HG02610 (cell line): Measurements from ENCODE around the gene EIF4EBP2.

Source experiments
- ATAC-seq: cut with Tn5 transposase; IDR thresholded peaks from one replicate; pipeline ENCODE4 v1.9.1; 2021; ENCODE audit warnings: mild to moderate bottlenecking, moderate library complexity; ENCODE audit not compliant: unreplicated experiment

The EIF4EBP2 gene, protein sequence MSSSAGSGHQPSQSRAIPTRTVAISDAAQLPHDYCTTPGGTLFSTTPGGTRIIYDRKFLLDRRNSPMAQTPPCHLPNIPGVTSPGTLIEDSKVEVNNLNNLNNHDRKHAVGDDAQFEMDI

DNA sequence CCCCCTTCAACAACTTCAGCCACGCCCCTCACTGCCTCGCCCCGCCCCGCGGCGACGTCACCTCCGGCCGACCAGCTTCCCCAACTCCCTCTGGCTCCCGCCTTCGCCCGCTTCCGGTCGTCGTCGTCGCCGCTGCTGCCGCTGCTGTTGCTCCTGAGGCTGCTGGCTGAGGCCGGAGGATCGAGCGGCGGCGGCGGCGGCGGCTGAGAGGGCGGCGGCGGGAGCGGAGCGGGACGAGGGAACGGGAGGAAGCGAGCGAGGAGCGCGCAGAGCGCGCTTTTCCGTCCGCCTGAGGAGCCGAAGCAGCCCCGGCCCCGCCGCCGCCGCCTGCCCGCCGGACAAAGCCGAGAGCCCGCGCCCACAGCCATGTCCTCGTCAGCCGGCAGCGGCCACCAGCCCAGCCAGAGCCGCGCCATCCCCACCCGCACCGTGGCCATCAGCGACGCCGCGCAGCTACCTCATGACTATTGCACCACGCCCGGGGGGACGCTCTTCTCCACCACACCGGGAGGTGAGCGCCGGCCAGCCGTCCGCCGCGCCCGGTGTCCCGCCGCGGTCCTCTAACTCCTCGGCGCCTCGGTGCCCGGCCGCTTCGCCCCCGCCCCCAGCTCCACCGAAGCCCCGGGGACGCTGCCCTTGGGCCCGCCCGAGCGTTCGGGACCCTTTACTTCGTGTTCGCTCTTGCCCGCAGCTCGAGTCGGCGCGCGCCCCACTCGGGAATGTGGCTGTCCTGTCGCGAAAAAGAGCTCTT lies at the start of gene EIF4EBP2:
Gene EIF4EBP2, plus strand, starts transcription at position 110 of the 751 bp plus-strand sequence. Its CDS starts 257 bp downstream, at position 367.
- ATAC-seq: peak; percentile 89

- no peak for ATAC-seq
Observed at GRCh38 chr10:70354556-70354955, 49.4 kb upstream of the EIF4EBP2 start.

GRCh38 chr10:70355051-70356021 lies 48.6 kb upstream of the EIF4EBP2 start:
- peak; percentile 73 for ATAC-seq

GRCh38 chr10:70357565-70357964 lies 46.4 kb upstream of the EIF4EBP2 start:
- no peak for ATAC-seq

DNA sequence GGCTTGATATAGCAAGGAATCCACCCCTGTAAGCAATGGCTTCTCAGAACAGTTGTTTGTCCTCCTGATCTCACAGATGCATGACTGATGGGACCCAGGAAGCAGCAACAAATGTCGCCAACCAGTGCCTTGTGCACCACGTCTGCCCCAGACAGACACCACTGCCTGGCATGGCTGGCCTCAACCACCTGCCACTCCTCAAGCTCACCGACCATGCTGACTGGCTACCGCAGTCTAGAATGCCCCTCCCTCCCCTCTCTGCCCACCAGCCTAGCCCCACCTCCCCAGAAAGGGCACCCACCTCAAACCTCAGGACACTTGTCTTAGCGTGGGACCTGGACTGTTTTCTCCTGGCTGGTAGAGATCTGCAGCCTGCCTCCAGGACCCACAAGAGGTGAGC lies 45.5 kb upstream of the EIF4EBP2 start:
- no peak for ATAC-seq

DNA sequence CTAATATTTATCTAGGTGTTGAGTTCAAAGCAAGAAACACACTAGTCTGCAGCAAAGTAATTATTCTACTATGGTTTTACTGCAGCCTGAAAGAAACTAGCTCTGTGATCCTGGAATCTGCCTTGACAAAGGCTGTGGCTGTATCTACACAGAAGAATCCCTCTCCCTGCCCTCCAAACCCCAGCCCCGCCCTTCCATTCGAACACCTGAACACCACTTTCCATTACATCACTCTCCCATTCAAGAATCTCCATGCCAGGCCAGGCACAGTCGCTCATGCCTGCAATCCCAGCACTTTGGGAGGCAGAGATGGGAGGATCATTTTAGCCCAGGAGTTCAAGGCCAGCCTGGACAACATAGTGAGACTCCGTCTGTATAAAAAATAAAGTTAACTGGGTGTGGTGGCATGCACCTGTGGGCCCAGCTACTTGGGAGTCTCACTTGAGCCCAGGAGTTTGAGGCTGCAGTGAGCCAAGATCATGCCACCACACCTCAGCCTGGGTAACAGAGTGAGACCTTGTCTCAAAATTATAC lies 44.9 kb upstream of the EIF4EBP2 start:
- ATAC-seq: no peak

- no peak for ATAC-seq
Observed at GRCh38 chr10:70360215-70360614, 43.7 kb upstream of the EIF4EBP2 start.

GRCh38 chr10:70362328-70362727 lies 41.6 kb upstream of the EIF4EBP2 start:
- no peak for ATAC-seq

DNA sequence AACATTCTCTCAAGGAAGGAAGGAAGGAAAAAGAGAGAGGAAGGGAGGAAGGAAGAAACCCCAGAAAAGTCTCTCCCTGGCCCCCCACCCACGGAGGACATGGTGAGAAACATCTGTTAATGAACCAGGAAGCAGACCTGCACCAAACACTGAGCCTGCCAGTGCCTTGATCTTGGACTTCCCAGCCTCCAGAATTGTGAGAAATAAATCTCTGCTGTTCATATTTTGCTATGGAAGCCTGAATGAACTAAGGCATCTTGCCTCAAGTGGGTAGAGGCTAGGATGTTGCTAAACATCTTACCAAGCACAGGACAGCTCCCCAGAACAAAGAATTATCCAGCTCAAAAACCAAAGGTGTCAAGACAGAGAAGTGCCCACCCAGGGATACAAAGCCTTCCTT lies 40.7 kb upstream of the EIF4EBP2 start:
- ATAC-seq: no peak

DNA sequence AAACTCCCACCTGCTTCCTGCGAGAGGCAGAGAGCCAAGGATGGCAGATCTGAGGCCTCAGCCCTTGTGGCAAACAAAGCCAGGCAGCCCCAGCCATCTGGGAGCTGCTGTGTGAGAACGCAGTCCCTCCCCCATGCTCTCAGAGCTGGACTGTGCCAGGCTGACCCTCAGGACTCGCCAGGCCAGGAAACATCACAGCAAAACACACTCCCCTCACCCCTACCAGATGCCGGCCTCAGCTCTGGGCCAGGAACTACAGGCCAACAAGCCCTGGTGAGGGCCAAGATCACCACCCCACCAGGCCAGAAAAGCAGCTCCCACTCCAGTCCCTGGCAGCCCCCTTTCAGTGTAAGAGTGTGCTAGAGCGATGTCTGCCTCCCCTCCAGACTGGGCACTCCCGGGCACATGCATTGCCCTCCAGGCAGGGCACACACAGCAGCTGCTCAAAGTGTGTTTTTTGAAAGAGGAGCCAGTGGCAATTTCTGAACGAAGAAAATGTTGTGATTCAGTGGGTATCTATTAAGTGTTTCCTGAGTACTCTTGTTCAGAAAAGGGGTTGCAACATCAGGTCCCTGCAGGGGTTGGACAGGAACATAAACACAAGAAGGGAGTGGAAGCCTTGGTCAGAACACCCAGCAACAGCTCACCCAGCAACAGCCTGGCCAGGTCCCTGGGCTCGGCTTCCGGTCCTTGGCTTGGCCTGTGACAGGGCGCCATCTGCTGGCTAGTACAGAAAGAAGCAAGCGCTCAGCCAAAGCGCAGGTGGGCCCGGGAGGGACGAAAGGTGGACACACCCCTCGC lies 39.8 kb upstream of the EIF4EBP2 start:
- peak; percentile 82 for ATAC-seq

DNA sequence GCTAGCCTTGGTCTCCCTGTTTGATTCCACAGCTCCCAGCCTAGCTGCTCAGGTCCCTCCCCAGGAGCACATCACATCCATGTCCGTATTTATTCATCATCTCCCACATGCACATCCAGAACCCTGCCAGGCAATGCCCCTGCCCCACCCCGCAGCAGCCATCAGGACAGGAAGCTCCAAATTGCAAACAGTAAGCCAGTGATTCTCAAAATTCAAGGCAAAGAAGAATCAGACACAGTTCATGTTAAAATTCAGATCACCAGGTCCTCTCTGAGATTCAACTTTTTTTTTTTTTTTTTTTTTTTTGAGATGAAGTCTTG lies 39.2 kb upstream of the EIF4EBP2 start:
- no peak for ATAC-seq

GRCh38 chr10:70367195-70367796 lies 36.6 kb upstream of the EIF4EBP2 start:
- ATAC-seq: no peak

GRCh38 chr10:70368774-70369482 lies 35.0 kb upstream of the EIF4EBP2 start:
- no peak for ATAC-seq

DNA sequence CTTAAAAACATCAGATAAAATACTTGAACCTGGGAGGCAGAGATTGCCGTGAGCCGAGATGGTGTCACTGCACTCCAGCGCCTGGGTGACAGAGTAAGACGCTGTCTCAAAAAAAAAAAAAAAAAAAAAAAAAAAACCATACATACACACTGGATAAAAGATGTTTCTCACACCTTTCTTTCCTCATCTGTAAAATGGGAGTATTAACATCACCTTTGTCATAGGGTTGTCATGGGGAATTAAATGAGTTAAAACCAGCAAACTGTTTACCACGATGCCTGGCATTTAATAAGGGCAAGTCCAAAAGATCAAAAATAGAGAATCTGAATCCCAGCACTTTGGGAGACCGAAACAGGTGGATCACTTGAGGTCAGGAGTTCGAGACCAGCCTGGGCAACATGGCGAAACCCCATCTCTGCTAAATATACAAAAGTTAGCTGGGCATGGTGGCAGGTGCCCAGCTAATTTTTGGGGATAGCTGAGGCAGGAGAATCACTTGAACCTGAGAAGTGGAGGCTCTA lies 34.4 kb upstream of the EIF4EBP2 start:
- ATAC-seq: no peak

- no peak for ATAC-seq
Observed at GRCh38 chr10:70370766-70371165, 33.2 kb upstream of the EIF4EBP2 start.

DNA sequence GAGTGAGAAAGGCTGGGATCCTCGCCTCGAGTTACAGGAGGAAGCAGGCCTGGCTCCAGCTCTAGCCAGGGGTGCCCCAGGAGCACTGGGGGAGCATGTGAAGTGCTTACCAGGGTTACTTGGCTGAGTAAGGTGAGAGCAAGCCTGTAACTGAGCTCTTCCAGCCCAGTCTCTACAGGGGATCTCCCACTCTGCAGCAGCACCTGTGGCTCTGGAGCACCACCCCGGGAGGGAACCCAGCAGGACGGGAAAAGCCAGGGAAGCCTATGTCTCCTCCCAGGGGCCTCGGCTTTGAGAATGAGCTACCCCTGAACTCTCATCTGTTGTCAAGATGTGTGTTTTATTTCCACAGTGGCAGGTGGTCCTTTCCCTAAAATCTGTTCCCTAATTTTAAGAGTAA lies 32.1 kb upstream of the EIF4EBP2 start:
- no peak for ATAC-seq

- ATAC-seq: no peak
Observed at GRCh38 chr10:70374775-70375614, 28.9 kb upstream of the EIF4EBP2 start.
